Fibroblast of peridontal ligament (primary cell): Measurements from ENCODE around the gene MAFB.

Source experiments
- DNase-seq: peaks from one replicate; pipeline ENCODE4 v3.0.0-alpha.2; 2010; ENCODE audit errors: extremely low read depth

MAFB gene

GRCh38 chr20:40682104-40682981 lies 6.7 kb downstream of the MAFB start:
- peak; percentile 18 for DNase-seq

- DNase-seq, result no peak
Measured at GRCh38 chr20:40681684-40682083, 7.4 kb downstream of the MAFB start.

- DNase-seq, result no peak
Measured at GRCh38 chr20:40681165-40681564, 7.9 kb downstream of the MAFB start.

GRCh38 chr20:40680161-40680959 lies 8.7 kb downstream of the MAFB start:
- DNase-seq, result no peak

- DNase-seq, result no peak
Measured at GRCh38 chr20:40679184-40679583, 9.9 kb downstream of the MAFB start.

- no peak for DNase-seq
Measured at GRCh38 chr20:40678286-40678875, 10.7 kb downstream of the MAFB start.

- DNase-seq, result no peak
Measured at GRCh38 chr20:40677343-40677924, 11.6 kb downstream of the MAFB start.

GRCh38 chr20:40676491-40677269 lies 12.4 kb downstream of the MAFB start:
- DNase-seq, result no peak

- DNase-seq, result no peak
Measured at GRCh38 chr20:40675599-40676221, 13.3 kb downstream of the MAFB start.

- DNase-seq, result no peak
Measured at GRCh38 chr20:40673442-40673841, 15.6 kb downstream of the MAFB start.

GRCh38 chr20:40672095-40672494 lies 16.9 kb downstream of the MAFB start:
- no peak for DNase-seq

- DNase-seq, result no peak
Measured at GRCh38 chr20:40670253-40670652, 18.8 kb downstream of the MAFB start.

- DNase-seq, result no peak
Measured at GRCh38 chr20:40669692-40670091, 19.3 kb downstream of the MAFB start.

GRCh38 chr20:40668449-40669228 lies 20.4 kb downstream of the MAFB start:
- DNase-seq, result no peak

GRCh38 chr20:40667503-40667902 lies 21.5 kb downstream of the MAFB start:
- no peak for DNase-seq

GRCh38 chr20:40666336-40666735 lies 22.7 kb downstream of the MAFB start:
- DNase-seq, result no peak

- DNase-seq, result no peak
Measured at GRCh38 chr20:40664891-40665290, 24.1 kb downstream of the MAFB start.

GRCh38 chr20:40663991-40664880 lies 24.8 kb downstream of the MAFB start:
- DNase-seq, result no peak

- no peak for DNase-seq
Measured at GRCh38 chr20:40663304-40663790, 25.7 kb downstream of the MAFB start.
